T-helper 1 cell (primary cell): ENCODE measurements around the gene RAB11FIP3.
A peak's percentile ranks its signal among the peaks of the same experiment; 100 is the strongest.
"Not testable (repeated sequence)": the region's sequence is repeated elsewhere in the genome, so short reads cannot be mapped to it uniquely, and the experiment has no call there.

Experiments used
- DNase-seq, 5 donors: peaks; one replicate each; pipeline ENCODE4 v3.0.0-alpha.2; 2012 to 2020
- total RNA-seq, 4 donors: gene quantifications; one replicate each; lab custom pipeline; 2026; lab: John Stamatoyannopoulos, UW

The RAB11FIP3 gene, protein sequence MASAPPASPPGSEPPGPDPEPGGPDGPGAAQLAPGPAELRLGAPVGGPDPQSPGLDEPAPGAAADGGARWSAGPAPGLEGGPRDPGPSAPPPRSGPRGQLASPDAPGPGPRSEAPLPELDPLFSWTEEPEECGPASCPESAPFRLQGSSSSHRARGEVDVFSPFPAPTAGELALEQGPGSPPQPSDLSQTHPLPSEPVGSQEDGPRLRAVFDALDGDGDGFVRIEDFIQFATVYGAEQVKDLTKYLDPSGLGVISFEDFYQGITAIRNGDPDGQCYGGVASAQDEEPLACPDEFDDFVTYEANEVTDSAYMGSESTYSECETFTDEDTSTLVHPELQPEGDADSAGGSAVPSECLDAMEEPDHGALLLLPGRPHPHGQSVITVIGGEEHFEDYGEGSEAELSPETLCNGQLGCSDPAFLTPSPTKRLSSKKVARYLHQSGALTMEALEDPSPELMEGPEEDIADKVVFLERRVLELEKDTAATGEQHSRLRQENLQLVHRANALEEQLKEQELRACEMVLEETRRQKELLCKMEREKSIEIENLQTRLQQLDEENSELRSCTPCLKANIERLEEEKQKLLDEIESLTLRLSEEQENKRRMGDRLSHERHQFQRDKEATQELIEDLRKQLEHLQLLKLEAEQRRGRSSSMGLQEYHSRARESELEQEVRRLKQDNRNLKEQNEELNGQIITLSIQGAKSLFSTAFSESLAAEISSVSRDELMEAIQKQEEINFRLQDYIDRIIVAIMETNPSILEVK
- total RNA-seq, result 36.4 to 40.6 (median 39.7) reads per million in 4 donors

DNA sequence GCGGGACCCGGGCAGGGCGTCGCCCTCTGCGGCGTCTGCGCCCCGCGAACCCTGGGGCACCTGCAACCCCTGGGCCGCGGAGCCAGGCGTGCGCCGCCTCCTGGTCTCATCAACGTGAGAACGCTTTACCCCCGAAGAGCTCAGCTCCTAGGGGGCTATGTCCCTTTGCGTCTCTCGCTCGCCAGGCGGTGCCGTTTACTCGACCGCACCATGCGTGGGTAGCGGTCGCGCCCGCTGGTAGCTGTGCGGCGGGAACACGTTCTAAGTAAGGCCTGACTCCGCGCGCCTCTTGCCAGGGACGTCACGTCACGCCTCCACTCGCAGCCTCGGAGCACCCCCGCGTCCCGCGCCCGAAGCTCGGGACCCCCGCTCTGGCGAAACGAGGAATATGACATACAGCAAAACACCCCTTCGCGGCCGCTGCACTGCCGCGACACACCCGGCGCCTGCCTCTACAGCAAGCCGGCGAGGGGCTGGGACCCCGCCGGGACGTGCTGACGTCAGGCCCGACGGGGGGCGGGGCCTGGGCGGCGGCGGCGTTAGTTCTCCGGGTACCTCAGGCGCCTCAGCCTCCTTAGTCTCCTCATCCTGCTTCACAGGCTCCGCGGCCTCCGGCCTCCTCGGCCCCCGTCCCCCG, at the start of gene RAB11FIP3:
RAB11FIP3 (plus strand) TSS at position 568 of the 637 bp plus-strand sequence. CDS start 358 bp downstream, outside the sequence.
- DNase-seq, result peak; percentile 63 to 89 (median 71)

DNA sequence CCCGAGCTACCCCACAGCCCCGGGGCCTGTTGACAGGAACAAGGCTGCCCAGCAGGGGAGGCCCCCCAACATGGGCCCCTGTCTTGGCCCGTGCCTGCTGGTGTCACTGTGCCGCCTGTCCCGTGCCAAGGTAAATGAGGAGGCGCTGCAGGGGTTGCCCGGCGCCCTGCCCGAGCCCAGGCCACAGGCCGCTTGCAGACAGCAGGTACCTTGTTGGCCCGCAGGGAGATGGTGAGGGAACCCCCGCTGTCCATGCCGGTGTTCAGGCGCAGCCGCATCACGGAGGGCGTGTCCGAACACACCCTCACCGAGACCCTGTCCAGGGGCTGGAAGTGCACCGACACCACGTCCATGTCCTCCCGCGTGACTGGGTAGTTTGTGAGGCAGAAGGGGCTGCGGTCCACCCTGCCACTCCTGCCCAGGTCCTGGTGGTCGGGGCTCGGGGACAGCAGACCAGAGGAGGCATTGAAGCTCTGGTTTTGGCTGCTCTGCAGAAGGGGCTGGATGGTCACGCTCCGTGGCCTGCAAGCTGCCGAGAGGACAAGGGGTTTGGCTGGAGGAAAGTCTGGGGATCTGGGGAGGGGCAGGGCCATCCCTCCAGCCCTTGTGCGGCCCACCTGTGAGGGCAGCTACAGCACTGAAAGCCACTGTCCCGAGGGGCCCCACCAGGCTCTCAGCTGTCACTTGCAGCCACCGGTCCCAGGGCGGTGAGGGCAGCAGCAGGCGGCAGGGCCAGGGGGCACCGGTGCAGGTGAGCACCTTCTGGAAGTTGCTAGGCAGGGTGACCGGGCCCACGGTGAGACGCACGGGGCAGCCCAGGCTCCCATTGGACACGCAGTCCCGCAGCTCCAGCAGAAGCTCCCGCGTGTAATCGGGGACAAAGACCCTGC, 49.3 kb upstream of the RAB11FIP3 start:
- no peak for DNase-seq

DNA sequence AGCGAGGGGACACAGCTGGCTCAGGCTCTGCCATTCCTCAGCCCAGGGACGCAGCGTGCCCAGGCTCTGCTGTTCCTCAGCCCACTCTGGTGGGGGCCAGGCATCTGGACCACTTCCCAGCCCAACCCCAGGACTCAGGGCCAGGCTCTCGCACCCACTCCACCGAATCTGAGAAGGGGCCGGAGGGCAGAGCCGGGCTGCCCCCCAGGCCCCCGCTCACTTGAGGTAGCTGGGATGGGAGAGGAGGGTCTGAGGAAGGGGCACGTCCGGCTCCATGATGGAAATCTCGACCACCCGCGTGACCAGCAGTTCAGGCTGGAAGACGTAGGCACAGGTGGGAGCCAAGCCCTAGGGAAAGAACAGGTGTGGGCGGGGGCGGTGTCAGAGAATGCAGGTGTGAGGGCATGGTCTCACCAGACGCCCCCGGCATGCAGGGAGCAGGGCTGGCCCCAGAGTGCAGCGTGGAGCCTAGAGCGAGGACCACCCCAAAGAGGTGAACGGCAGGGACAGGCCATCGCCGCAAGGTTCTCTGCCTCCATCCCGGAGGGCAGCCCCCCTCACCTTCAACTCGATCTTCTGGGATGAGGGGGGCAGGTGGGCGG, 48.5 kb upstream of the RAB11FIP3 start:
- no peak for DNase-seq

DNA sequence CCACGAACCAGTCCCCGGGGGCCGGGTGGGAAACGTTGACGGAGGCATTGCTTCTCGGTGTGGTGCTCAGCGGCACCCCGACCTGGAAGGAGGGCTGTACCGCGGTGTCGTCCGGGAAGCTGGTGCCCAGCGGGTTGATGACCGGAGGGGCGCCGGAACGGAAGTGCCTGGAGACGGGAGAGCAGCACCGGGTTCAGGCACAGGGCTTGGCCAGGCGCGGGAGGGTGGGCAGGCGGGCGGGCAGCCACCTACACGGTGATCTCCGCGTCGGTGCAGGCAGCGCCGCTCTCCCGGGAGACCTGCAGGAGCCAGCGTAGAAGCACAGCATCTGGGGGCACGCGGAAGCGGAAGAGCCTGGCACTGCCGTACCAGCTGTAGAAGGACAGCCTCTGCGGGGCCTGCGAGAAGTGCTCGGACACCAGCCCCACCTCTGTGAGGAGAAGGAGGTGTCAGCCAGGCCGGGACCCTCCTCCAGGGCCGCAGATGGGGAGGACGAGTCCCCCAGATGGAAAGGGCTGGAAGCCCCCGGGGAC, 48.0 kb upstream of the RAB11FIP3 start:
- DNase-seq, result no peak

DNA sequence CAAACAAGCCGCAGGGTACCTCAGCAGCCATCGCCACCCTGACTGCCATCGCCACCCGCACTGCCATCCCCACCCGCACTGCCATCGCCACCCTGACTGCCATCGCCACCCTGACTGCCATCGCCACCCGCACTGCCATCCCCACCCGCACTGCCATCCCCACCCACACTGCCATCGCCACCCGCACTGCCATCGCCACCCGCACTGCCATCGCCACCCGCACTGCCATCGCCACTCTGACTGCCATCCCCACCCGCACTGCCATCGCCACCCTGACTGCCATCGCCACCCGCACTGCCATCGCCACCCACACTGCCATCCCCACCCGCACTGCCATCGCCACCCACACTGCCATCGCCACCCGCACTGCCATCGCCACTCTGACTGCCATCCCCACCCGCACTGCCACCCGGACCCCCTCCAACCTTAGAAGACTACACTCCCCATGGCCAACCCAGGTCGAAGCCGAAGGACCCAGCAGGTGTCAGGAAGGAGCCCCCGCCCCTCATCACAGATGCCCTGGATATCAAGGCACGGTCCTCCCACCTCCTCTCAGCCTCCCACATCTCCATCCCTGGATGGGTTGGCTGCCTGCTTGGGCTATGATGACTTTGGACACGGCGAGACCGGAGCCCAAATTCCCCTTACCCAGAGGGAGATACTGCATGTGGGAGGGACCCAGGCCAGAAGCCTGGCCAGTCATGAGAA, 47.2 kb upstream of the RAB11FIP3 start:
- DNase-seq, result not testable (repeated sequence)

DNA sequence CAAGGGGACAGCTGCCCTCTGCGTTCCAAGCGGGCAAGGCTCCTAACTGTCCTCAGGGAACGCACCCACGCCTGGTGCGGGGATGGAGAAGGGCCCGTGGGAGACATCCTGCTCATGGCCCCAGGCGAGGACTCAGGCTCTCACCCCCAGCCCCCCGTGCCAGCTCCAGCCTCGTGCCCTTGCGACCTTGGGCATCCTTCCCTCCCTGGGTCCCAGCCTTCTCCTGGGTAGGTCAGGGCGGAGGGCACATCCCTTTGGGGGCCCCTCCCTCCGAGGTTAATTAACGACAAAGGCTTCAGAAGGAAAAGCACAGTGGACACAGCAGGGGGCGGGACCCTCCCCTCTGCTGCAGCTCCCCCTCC, 46.6 kb upstream of the RAB11FIP3 start:
- no peak for DNase-seq

DNA sequence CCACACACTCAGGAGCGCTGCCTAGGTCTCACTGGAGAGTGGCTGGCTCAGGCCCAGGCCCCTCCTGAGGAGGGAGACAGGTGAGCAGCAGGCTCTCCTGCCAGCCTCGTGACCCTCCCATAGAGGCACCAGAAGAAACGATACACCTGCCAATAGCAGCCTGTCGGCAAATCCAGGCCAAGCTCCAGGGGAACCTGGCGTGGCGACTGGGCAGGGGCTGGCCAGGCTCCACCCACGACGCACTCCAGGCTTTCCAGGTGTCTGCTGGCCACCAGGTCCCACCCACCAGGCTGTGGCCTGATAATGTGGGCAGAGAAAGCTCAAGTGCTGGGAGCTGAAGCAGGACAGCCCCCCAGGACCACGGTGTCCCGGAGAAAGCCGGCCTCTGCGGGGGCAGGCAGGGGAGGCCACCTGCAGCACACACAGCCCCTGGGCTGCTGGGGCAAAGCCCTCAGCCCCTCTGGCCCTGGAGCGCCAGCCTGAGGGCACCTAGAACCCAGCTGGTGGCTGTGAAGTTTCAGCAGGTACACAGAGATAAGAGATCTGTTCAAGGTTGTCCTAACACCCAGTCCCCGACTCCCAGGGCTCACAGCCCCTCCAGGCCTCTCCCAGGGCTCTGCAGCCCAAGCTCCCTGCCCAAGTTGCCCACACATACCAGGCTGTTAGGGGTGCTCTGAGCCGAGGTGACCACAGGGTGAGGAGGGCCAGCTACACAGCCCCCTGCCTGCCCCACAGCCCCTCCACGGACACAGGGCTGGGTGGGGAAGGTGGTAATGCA, 46.1 kb upstream of the RAB11FIP3 start:
- no peak for DNase-seq

DNA sequence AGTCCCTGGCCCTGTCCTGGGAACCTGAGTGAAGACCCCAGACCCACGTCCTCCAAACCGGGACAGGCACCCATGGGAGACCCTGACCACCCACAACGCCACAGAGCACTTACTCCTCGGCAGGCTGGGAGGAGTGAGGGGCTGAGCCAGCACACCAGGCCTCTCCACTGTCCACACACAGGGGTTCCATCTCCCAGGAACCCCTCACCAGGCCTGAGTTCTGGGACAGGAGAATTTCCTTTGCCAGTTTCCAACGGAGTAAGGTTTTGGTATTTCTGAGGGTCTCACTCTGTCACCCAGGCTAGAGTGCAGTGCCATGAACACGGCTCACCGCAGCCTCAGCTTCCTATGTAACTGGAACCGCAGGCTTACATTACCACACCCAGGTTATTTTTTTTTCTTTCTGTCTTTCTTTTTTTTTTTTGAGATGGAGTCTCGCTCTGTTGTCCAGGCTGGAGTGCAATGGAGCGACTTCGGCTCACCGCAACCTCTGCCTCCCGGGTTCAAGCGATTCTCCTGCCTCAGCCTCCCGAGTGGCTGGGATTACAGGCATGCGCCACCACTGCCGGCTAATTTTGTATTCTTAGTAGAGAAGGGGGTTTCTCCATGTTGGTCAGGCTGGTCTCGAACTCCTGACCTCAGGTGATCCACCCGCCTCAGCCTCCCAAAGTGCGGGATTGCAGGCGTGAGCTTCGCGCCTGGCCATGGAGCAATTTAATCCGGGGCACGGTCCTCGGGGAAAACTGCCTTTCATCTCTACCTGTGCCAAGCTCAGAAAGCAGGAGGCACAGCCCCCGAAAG, 45.3 kb upstream of the RAB11FIP3 start:
- no peak for DNase-seq

DNA sequence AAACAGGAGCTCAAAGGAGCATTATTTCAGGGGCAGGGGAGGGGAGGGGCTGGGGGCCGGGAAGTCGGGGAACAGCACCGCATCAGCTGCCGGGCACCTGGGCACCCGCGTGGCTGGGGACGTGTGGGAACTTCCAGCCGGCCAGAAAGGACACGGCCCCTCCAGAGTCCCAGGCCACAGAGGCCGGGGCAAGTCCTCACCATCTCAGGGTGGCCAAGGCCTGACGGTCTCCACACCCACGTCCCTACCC, 44.8 kb upstream of the RAB11FIP3 start:
- no peak for DNase-seq

DNA sequence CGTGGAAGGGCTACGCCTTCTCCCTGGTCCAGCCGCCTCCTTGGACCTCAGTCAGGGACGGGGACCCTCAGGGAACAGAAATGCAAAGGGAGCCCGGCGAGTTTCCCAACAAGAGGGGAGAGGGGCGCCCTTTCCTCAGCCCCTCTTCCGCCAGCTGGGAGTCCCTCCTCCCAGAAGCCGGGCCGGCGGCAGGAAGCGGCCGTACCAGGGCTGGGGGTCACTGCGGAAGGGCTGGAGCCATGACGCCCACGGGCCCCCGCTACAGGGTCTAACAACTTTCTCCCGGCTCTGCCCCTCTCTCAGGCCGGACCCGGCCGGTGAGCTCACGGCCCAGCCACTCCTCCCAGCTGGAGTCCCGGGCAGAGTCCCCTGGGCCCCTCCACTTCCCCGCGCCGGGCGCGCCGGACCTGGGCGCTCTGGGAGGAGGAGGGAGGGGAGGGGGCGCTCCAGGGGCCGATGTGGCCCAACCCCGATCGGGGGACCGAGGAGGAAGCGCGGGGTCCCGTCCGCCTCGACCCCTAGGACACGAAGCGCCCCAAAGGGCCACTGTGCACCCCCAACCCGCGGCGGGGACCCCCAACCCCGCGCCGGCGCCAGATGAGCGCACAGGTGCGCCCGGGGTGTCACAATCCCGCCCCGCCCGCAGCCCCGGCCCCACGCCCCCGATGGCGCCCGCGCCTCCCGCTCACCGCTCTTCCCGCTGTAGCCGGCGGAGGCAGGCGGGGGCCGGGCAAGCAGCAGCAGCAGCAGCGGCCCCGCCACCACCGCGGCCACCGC, 44.2 kb upstream of the RAB11FIP3 start:
- peak in 1 of 5 donors; percentile 32 for DNase-seq

DNA sequence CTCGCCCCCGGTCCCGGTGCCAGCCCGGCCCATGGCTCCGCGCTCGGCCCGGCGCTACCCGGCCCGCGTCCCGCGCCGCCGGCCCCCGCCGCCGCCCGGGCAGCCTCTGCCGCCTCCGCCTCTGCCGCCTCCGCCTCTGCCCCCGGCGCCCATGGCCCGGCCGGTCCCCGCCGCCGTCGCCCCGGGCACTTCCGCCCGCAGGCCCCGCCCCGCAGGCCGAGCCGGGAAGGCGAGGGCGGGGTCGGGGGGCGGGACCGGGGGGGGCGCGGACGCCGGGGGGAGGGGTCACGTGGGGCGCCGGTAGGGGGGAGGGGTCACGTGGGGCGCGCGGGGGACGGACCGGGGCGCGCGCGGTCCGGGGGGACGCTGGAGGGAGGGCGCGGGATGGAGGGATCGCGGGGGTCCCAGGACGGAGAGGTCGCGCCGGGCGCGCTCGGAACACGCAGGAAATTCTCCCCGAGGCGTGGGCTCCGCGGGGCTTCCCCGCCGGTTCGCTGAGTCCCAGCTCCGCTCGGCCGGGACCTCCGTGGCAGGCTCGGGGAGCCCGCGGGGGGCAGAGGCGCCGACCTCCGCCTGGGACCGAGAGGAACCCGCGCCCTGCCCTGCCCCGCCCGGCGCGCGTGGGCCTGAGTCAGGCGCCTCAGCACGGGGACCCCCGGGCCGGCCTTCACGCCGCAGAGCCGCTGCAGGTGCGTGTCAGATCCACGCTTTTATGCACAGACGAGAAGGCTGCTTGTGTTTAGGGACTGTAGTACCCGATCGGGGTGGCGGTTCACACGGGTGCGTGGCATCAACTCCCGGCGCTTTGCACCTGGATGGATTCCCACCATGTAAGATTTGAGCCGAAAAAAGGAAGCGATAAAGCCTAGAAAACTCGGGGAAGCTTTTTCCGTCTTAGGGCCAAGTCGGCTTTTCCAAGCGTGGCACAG, 43.4 kb upstream of the RAB11FIP3 start, which contains the start of gene PGAP6:
PGAP6 (minus strand) TSS at position 190 of the 929 bp plus-strand sequence; CDS start at position 33, 157 bp downstream.
- peak; percentile 52 to 73 (median 61) for DNase-seq

DNA sequence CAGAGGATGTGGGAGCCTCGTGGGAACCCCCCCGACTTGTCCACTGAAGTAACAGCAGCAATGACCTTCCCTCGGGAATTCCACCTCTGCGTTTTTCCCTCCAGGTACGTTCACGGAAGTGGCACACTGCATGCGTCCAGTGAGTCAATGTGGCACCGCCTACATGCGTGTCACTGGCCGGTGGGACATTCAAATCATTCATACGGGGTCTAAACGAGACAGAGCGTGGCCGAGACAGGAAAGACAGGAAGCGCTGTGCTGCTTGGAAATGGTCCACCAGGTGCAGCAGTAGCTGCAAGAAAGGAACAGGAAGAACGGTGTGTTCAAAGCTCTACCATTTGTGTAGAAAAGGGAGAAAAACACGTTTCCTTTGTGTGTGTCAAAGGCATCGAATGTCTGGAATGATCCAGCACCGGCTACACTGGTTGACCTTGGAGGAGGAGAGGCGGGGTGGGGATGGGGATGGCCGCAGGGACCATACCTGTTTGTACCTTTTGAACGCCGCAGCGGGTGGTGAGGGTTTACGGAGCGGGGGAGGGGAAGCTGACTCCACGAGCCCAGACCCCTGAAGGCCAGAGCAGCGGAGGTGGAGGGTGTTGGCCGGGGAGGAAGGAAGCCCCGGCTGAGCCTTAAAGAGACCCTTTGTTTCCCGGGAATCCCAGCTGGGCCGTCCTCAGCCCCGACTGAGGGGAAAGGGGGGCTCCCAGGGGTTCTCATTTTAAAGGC, 42.0 kb upstream of the RAB11FIP3 start:
- peak in 2 of 5 donors; percentile 34 to 43 for DNase-seq

DNA sequence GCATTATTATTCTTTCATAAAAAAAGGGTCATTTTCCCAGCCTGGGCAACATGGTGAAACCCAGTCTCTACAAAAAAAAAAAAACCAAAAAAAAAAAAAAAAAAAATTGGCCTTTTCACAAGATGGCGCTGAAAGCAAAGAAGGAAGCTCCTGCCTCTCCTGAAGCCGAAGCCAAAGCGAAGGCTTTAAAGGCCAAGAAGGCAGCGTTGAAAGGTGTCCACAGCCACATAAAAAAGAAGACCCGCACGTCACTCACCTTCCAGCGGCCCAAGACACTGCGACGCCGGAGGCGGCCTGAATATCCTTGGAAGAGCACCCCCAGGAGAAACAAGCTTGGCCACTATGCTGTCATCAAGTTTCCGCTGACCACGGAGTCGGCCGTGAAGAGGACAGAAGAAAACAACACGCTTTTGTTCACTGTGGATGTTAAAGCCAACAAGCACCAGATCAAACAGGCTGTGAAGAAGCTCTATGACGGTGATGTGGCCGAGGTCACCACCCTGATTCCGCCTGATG, 38.8 kb upstream of the RAB11FIP3 start:
- DNase-seq, result no peak

DNA sequence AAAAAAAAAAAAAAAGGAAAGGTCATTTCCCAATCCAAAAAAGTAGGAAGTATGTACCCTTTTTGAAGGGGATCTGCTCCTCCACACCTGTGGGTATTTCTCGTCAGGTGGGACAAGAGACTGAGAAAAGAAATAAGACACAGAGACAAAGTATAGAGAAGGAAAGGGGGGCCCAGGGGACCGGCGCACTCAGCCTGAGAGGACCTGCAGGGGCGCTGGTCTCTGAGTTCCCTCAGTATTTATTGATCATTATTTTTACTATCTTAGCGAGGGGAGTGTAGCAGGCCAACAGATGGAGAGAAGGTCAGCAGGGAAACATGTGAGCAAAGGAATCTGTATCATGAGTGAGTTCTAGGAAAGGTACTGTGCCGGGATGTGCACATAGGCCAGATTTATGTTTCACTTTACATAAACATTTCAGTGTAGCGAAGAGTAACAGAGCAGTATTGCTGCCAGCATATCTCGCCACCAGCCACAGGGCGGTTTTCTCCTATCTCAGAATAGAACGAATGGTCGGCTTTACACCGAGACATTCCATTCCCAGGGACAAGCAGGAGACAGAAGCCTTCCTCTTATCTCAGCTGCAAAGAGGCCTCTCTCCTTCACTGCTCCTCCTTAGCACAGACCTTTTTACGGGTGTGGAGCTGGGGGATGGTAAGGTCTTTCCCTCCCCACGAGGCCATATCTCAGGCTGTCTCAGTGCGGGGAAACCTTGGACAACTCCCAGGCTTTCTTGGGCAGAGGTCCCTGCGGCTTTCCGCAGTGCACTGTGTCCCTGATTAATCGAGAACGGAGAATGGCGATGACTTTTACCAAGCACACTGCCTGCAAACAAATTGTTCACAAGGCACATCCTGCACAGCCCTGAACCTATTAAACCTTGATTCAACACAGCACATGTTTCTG, 37.4 kb upstream of the RAB11FIP3 start:
- not testable (repeated sequence) for DNase-seq

DNA sequence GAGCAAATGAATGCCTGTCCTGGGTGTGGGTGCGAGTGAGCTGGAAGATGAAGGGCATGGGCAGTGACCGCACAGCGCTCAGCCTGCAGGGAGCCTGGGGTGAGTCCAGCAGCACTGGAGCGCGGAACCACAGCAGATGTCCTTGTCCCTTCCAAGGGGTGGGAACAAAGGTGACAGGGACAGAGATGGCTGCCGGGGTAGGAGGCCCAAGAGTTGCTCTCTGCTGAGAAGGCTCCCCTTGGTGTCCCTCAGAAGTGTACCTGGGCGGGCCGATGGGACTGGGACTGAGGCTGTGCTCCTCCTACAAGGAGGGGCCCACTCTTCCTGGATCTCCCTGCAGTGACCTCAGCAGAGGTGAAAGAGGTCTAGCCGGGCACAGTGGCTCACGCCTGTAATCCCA, 36.1 kb upstream of the RAB11FIP3 start:
- no peak for DNase-seq
